DOHH2 (cell line): Measurements from ENCODE around the gene APLP1.

Experiments used
- H3F3A ChIP-seq: fragments of 200-600 bp; sonication (generic), shearing (Covaris generic); 2 replicates; pipeline ENCODE4 v1.6.0; 2016; ENCODE audit warnings: antibody characterized with exemption, mild to moderate bottlenecking; ENCODE audit not compliant: control insufficient read depth, insufficient read depth
- H3K27ac ChIP-seq: fragments of 200-600 bp; sonication (generic); 2 replicates; pipeline ENCODE4 v1.5.1; 2014; ENCODE audit warnings: low read depth, mild to moderate bottlenecking, low read length, moderate library complexity
- H3K27me3 ChIP-seq: fragments of 200-600 bp; sonication (generic); 2 replicates; pipeline ENCODE4 v1.6.1; 2014; ENCODE audit warnings: mild to moderate bottlenecking, low read length, mixed read lengths; ENCODE audit not compliant: control insufficient read depth
- H3K36me3 ChIP-seq: fragments of 200-600 bp; sonication (generic); 2 replicates; pipeline ENCODE4 v1.6.1; 2014; ENCODE audit warnings: mild to moderate bottlenecking, low read length, moderate library complexity, mixed read lengths; ENCODE audit not compliant: control insufficient read depth
- H3K4me1 ChIP-seq: fragments of 200-600 bp; sonication (generic); 2 replicates; pipeline ENCODE4 v1.6.1; 2014; ENCODE audit warnings: mild to moderate bottlenecking, low read length, mixed read lengths; ENCODE audit not compliant: control insufficient read depth
- H3K4me2 ChIP-seq: fragments of 200-600 bp; sonication (generic); 2 replicates; pipeline ENCODE4 v1.6.0; 2014; ENCODE audit warnings: mild to moderate bottlenecking, low read length, moderate library complexity
- H3K4me3 ChIP-seq: fragments of 200-600 bp; sonication (generic); 2 replicates; pipeline ENCODE4 v1.5.1; 2014; ENCODE audit warnings: mild to moderate bottlenecking, low read length, mixed read lengths
- H3K79me2 ChIP-seq: fragments of 200-600 bp; sonication (generic); 2 replicates; pipeline ENCODE4 v1.6.1; 2014; ENCODE audit warnings: mild to moderate bottlenecking, low read length, mixed read lengths; ENCODE audit not compliant: control insufficient read depth
- H3K9me2 ChIP-seq: fragments of 200-600 bp; sonication (generic); replicated peaks from 2 replicates; pipeline ENCODE4 v1.6.1; 2014; ENCODE audit warnings: mild to moderate bottlenecking, low read length, mixed read lengths; ENCODE audit not compliant: control insufficient read depth
- H3K9me3 ChIP-seq: fragments of 200-600 bp; sonication (generic); 2 replicates; pipeline ENCODE4 v1.6.1; 2014; ENCODE audit warnings: antibody characterized with exemption, low read length, mixed read lengths; ENCODE audit not compliant: control insufficient read depth, insufficient read depth
- H4K20me1 ChIP-seq: fragments of 200-600 bp; sonication (generic); 2 replicates; pipeline ENCODE4 v1.6.0; 2014; ENCODE audit warnings: low read depth, mild to moderate bottlenecking, antibody characterized with exemption, low read length, moderate library complexity; ENCODE audit not compliant: control insufficient read depth, insufficient read depth
- EZH2phosphoT487 ChIP-seq: fragments of 200-600 bp; sonication (generic); IDR thresholded peaks from 2 replicates; pipeline ENCODE4 v1.6.1; 2017; ENCODE audit warnings: borderline replicate concordance, mild to moderate bottlenecking, antibody characterized with exemption, low read length, moderate library complexity, mixed read lengths
- TF ChIP-seq, protein P1 (sequence below): fragments of 200-600 bp; sonication (generic); IDR thresholded peaks from one replicate; pipeline ENCODE4 v1.5.1; 2014; ENCODE audit warnings: antibody characterized with exemption, mild to moderate bottlenecking, low read depth, low read length; ENCODE audit not compliant: poor library complexity, severe bottlenecking

Gene APLP1

DNA sequence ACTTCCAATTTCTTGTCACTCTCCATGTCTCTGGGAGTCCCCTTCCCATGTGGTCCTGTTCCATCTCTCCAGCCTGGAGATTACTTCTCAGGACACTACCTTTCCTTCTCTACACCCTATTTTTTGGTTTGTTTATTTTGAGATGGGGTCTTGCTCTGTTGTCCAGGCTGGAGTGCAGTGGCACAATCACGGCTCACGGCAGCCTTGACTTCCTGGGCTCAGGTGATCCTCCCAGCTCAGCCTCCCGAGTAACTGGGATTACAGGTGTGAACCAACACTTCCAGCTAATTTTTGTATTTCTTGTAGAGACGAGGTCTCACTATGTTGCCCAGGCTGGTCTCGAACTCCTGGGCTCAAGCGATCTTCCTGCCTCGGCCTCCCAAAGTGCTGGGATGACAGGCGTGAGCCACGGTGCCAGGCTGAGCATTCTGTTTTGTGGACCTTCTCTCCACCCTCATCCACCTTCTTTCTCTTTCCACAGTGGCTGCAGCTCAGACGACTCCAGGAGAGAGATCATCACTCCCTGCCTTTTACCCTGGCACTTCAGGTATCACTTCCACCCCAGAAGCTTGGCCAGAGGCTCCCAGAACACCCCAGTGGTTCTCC is 34.6 kb downstream of the APLP1 start:
- peaks cover 56% of the 10 kb centered on the region for H3K4me1 ChIP-seq
- peaks cover 41% of the 10 kb centered on the region for H3K79me2 ChIP-seq
- H3K4me3 ChIP-seq, result peak overlapping the region; percentile 87
- TF ChIP-seq, protein P1, sequence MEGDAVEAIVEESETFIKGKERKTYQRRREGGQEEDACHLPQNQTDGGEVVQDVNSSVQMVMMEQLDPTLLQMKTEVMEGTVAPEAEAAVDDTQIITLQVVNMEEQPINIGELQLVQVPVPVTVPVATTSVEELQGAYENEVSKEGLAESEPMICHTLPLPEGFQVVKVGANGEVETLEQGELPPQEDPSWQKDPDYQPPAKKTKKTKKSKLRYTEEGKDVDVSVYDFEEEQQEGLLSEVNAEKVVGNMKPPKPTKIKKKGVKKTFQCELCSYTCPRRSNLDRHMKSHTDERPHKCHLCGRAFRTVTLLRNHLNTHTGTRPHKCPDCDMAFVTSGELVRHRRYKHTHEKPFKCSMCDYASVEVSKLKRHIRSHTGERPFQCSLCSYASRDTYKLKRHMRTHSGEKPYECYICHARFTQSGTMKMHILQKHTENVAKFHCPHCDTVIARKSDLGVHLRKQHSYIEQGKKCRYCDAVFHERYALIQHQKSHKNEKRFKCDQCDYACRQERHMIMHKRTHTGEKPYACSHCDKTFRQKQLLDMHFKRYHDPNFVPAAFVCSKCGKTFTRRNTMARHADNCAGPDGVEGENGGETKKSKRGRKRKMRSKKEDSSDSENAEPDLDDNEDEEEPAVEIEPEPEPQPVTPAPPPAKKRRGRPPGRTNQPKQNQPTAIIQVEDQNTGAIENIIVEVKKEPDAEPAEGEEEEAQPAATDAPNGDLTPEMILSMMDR, result no peak
- no peak for TF ChIP-seq EZH2phosphoT487
- H3K9me2 ChIP-seq, result no peaks in the 10 kb centered on the region
- H3K9me3 ChIP-seq, result no peaks in the 10 kb centered on the region
- H3F3A ChIP-seq, result peaks cover 26% of the 10 kb centered on the region
- peak overlapping the region; percentile 99 for H3K4me2 ChIP-seq
- peaks cover 17% of the 10 kb centered on the region for H3K36me3 ChIP-seq
- peaks cover 10% of the 10 kb centered on the region for H4K20me1 ChIP-seq
- H3K27me3 ChIP-seq, result no peaks in the 10 kb centered on the region
- H3K27ac ChIP-seq, result peak overlapping the region; percentile 94

DNA sequence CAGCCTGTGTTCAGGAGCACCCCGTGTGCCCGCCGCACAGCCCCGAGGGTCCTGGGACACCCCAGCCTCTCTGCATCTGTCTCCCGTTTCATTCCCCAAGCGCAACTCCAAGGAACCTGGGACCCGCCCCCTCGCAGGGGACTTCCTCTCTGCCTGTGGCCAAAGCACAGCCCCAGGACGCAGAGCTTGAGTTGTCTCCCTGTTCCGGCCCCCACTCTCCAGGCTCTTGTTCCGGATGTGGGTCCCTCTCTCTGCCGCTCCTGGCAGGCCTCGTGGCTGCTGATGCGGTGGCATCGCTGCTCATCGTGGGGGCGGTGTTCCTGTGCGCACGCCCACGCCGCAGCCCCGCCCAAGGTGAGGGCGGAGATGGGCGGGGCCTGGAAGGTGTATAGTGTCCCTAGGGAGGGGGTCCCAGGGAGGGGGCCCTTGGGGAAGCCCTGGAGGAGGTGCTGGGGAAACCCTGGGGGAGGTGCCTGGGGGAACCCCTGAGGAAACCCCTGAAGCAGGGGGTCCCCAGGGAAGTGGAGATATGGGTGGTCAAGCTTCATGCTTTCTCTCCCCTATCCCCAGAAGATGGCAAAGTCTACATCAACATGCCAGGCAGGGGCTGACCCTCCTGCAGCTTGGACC is 35.3 kb downstream of the APLP1 start:
- peaks cover 26% of the 10 kb centered on the region for H3F3A ChIP-seq
- peaks cover 56% of the 10 kb centered on the region for H3K4me1 ChIP-seq
- H3K79me2 ChIP-seq, result peaks cover 34% of the 10 kb centered on the region
- H3K9me3 ChIP-seq, result no peaks in the 10 kb centered on the region
- H4K20me1 ChIP-seq, result peaks cover 3% of the 10 kb centered on the region
- H3K4me2 ChIP-seq, result peak overlapping the region; percentile 99
- H3K9me2 ChIP-seq, result no peaks in the 10 kb centered on the region
- no peaks in the 10 kb centered on the region for H3K27me3 ChIP-seq
- peak overlapping the region; percentile 87 for H3K4me3 ChIP-seq
- H3K36me3 ChIP-seq, result peaks cover 10% of the 10 kb centered on the region
- TF ChIP-seq EZH2phosphoT487, result no peak
- TF ChIP-seq, protein P1, result no peak
- peak overlapping the region; percentile 94 for H3K27ac ChIP-seq

DNA sequence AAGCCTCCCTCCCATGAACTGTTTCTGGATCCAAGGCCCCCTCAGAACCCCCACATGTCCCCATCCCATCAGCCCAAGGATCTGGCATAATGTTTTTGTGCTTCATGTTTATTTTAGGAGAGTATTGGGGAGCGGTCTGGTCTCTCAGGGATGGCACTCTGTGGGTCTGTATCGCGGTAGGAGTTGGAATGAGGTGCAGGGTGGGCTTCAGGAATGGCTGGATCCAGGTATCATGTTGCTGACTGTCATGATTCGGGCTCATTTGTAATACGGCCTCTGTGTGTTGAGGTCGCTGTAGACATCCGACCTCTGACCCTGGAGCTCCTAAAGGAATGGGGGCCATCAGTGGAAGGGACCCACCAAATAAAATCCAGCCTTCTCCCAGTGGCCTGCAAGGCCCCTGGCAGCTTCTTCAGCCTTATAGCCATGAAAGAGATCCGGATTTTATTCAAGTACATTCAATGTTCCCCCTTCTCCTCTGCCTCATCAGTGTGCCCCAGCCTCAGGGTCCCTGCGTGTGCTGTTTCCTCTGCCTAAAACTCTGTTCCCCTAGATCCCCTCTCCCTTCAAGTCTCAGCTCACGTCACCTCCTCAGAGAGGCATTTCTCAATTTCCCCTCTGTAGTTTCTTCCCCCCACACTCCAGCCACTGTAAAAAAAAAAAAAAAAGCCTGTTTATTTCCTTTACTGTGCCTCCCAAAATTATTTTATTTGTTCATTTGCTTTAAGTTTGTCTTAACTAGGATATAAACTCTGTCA is 36.1 kb downstream of the APLP1 start:
- Histone ChIP-seq H3K79me2 (peaks cover 26% of the 10 kb centered on the region), H3K36me3 (peaks cover 4% of the 10 kb centered on the region), H4K20me1 (no peaks in the 10 kb centered on the region), H3F3A (peaks cover 28% of the 10 kb centered on the region), H3K4me1 (peaks cover 63% of the 10 kb centered on the region), H3K9me3 (no peaks in the 10 kb centered on the region), H3K9me2 (no peaks in the 10 kb centered on the region), H3K4me2 (peak overlapping the region; percentile 99), H3K27me3 (no peaks in the 10 kb centered on the region), H3K4me3 (peak overlapping the region; percentile 87), H3K27ac (no peak overlapping the region)
- TF ChIP-seq, protein P1, result no peak
- no peak for TF ChIP-seq EZH2phosphoT487
